ENCODE results near the gene KIAA1755. TPM values are rescaled to one million over a fixed set of nuclear protein-coding genes. Genes with fewer than 3 reads are reported as not detected.
A peak's percentile ranks its signal among the peaks of the same experiment; 100 is the strongest.

The KIAA1755 gene
- polyA plus RNA-seq, 3 donors = 1.1 to 3.6 (median 2.9) TPM

DNA sequence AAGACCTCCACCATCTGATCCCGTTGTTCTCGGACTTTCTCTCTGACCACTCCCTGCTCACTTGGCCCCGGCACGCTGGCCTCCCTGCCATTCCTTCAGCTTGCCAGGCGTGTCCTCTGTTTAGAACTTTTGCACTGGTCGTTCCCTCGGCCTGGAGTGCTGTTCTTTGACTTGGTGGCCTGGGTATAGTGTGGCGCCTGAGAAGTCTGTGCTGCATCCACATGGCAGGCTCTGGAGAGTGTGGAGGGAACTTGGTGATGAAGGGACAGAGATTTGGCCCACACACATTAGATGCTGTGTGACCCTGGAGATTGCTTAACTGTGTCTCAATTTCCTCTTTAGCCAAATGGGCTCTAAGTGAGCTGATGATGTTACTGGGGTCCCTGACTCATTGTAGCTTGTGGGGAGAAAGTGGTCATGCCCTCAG lies 82.5 kb downstream of the KIAA1755 start:
- no peak for DNase-seq (ENCODE audit: extremely low read depth in 1 of 11, low read depth in 9 of 11, low spot score in 4 of 11)

- no peak for DNase-seq (ENCODE audit: extremely low read depth in 1 of 11, low read depth in 9 of 11, low spot score in 4 of 11)
These were observed 83.3 kb downstream of the KIAA1755 start for GRCh38 chr20:38177201-38177600.

DNA sequence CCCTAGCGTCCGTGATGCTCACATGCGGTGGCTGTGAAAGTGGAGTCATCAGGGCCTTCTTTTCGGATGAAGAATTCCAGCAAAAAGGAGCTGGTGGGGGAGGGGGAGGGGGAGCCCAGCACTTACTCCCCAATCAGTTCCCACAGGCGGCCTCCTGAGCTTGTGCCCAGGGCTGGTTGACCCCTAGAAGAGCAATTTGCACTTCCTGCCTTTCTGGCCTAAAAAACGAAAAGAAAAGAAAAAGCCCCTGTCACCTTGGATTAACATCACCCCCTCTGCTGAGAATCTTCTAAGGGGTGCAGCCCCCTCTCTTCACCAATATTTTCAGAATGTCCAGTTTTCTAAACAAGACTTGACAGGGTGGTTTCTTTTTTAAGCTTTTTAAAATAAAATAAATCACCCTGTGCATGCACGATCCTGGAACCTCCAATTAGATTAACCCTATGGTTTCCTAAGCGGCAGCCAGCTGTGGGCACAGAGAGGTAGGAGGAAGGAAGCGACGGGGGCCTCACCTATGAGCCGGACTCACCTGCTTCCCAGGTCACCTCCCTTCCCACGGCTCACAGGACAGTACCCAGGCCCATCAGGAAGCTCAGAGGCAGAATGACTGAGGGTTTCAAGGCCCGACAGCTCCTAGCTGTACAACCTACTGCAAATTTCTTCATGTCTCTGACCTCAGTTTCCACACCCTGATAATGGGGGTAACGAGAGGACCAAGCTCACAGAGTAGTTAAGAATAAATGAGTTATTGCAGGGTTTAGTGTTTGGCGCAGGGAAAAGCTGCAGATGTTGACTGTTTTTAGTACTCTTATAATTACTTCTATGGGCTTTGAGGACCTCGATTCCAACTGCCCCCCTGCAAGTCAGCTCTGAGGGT lies 85.0 kb downstream of the KIAA1755 start:
- no peak for DNase-seq (ENCODE audit: extremely low read depth in 1 of 11, low read depth in 9 of 11, low spot score in 4 of 11)

DNA sequence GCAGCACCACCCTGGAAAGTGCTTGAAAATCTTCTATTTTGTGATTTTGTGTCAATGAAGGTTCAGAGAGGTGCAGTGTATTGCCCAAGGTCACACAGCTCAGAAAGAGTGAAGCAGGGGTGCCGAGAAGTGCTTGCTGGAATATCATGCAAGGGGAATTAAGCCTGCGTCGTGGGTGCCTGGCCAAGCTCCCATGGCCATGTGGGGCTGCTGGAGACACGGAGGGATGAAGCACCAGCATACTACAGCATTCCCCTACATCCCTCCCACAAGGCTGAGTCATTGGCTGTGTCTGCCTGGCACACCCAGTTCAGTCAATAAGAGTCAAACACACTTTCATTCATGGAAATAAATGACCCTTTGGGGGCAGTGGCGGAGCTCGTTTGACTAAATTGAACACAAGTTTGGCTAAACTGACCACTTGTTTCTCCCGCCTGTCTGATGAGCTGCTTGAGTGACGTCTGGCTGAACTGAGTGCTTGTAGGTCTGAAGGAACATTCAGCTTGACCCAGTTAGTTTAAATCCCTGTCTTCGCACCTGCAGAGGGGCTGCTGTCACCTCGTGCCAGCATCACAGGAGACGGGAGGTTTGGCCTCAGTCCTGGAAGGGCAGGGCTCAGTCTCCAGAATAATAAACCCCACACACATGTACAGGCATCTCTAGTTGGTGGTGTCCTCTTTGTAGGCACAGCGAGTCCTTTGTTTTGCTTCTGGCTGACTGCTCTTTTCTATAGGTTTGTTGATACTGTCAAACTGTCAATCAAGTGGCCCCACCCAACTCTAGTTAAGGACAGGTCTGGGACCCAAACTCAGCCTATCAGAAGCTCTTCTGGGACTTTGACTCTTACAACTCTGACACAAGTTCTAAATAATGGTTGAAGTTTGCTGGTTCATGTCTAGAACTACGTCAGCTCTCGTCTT lies 87.0 kb downstream of the KIAA1755 start:
- no peak for DNase-seq (ENCODE audit: extremely low read depth in 1 of 11, low read depth in 9 of 11, low spot score in 4 of 11)

GRCh38 chr20:38172408-38172807 lies 88.1 kb downstream of the KIAA1755 start:
- DNase-seq (ENCODE audit: extremely low read depth in 1 of 11, low read depth in 9 of 11, low spot score in 4 of 11) = no peak

DNA sequence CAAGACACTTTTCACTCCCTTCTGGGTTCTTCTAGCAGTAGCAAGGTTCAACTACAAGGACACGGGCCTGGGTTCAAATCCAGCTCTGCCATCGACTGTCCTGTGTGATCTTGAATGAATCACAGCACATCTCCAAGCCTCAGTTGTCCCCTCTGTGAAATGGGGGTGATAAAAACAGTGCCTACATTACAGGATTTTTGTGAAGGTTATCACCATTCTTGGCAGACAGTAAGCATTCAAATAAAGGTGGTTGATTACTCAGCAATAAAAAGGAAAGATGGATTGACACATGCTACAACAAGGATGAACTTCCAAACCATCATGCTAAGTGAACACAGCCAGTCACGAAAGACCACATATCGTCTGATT lies 88.9 kb downstream of the KIAA1755 start:
- no peak for DNase-seq (ENCODE audit: extremely low read depth in 1 of 11, low read depth in 9 of 11, low spot score in 4 of 11)

GRCh38 chr20:38170826-38171674 lies 89.5 kb downstream of the KIAA1755 start:
- peak in 1 of 11 donors; percentile 41 for DNase-seq (ENCODE audit: extremely low read depth in 1 of 11, low read depth in 9 of 11, low spot score in 4 of 11)

- DNase-seq (ENCODE audit: extremely low read depth in 1 of 11, low read depth in 9 of 11, low spot score in 4 of 11) = no peak
These were observed 90.2 kb downstream of the KIAA1755 start for GRCh38 chr20:38170219-38170825.

GRCh38 chr20:38169636-38170193 lies 90.8 kb downstream of the KIAA1755 start:
- DNase-seq (ENCODE audit: extremely low read depth in 1 of 11, low read depth in 9 of 11, low spot score in 4 of 11) = no peak

GRCh38 chr20:38168791-38169589 lies 91.5 kb downstream of the KIAA1755 start:
- no peak for DNase-seq (ENCODE audit: extremely low read depth in 1 of 11, low read depth in 9 of 11, low spot score in 4 of 11)

GRCh38 chr20:38167851-38168760 lies 92.4 kb downstream of the KIAA1755 start:
- no peak for DNase-seq (ENCODE audit: extremely low read depth in 1 of 11, low read depth in 9 of 11, low spot score in 4 of 11)

GRCh38 chr20:38167328-38167850 lies 93.1 kb downstream of the KIAA1755 start:
- no peak for DNase-seq (ENCODE audit: extremely low read depth in 1 of 11, low read depth in 9 of 11, low spot score in 4 of 11)

DNA sequence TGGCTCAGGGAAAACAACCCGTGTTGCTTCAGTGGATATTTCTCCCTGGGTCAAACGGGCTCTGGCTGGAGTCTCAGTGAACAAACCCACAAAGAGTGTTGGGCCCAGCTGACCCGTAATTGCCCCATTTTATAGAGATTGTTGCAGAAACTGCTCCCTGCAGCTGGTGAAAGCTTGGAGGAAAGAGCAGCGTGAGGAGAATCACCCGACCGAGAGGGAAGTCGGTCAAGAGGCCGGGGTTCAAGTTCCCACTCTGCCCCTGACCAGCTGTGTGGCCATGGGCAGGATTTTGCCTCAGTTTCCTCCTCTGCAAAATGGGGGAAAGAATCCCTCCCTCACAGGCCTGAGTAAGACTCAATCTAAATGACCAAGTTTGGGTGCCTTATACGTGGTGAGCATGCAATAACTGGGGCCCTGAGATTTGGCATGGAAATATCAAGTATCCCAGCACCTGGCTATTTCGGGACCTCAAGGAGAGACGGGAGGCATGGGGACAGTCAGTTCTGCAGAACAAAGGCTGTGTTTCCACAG lies 93.8 kb downstream of the KIAA1755 start:
- DNase-seq (ENCODE audit: extremely low read depth in 1 of 11, low read depth in 9 of 11, low spot score in 4 of 11) = no peak

DNA sequence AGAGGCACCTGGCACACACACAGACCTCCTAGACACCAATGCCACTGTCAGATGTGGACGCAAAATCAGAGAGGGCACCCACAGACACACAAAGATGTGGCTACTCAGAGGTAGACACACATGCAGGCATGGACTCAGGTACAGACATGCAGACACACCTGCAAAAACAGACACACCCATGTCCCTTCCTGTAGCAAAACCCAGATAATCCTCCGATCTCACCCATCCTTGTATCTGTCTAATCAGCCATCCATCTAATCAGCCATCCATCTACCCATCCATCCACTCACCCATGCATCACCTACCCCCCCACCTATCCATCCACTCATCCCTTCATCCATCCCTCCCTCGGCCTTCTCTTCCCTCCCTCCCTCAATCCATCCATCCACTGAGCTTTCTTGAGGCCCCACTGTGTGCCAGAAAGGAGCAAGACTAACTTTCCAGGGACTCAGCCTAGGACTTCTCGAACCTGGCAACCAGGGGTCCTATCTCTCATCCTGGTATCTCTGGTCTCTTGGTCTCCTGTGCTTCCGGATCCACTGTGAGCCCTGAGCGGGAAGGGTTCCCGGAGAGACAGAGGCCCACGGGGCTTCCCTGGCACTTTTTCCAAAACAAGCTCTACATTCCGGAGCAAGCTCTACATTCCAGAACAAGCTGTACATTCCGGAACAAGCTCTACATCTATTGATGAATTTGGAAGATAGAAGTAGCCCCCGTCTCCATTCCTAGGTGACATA lies 94.4 kb downstream of the KIAA1755 start:
- no peak for DNase-seq (ENCODE audit: extremely low read depth in 1 of 11, low read depth in 9 of 11, low spot score in 4 of 11)
